Fibroblast of the conjunctiva (primary cell): Measurements from ENCODE around the gene CDK5RAP1.

ENCODE experiments used
- DNase-seq: peaks from one replicate; pipeline ENCODE4 v3.0.0-alpha.2; 2010; ENCODE audit warnings: low read depth

The CDK5RAP1 gene

GRCh38 chr20:33386673-33387072 lies 14.6 kb downstream of the CDK5RAP1 start:
- DNase-seq: no peak

DNA sequence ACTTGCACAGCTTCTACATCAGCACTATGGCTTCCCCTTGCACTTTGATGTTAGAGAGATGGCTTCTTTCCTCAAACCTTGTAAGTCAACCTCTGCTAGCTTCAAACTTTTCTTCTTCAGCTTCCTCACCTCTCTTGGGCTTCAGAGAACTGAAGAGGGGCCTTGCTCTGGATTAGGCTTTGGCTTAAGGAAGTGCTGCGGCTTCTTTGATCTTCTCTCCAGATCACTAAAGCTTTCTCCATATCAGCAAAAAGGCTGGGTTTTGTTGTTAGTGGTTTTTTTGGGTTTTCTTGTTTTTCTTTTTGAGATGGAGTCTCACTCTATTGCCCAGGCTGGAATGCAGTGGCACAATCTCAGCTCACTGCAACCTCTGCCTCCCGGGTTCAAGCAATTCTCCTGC lies 24.0 kb downstream of the CDK5RAP1 start:
- DNase-seq: no peak

GRCh38 chr20:33373735-33374605 lies 27.3 kb downstream of the CDK5RAP1 start:
- DNase-seq: no peak

- DNase-seq: no peak
These were observed 28.3 kb downstream of the CDK5RAP1 start for GRCh38 chr20:33372993-33373441.

DNA sequence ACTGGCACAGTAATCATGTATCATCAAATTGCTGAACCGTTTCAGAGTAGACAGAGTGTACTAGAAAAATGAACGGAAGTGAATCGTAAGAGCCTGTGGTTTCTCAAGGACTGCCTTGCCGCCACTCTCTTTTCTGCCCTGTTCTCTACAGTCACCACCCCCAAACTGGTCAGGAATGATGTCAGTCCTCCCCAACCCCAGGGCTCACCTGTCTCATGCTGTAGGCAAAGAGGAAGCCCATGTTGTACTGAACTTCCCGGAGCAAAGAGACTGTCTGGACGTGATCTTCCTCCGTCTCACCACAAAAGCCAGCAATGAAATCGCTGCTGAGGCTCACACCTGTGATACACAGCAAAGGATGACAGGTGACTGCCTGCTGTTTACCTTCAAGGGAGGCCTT lies 31.0 kb downstream of the CDK5RAP1 start:
- DNase-seq: no peak

GRCh38 chr20:33362898-33363297 lies 38.4 kb downstream of the CDK5RAP1 start:
- DNase-seq: no peak

- DNase-seq: no peak
These were observed 41.7 kb downstream of the CDK5RAP1 start for GRCh38 chr20:33359399-33360261.

DNA sequence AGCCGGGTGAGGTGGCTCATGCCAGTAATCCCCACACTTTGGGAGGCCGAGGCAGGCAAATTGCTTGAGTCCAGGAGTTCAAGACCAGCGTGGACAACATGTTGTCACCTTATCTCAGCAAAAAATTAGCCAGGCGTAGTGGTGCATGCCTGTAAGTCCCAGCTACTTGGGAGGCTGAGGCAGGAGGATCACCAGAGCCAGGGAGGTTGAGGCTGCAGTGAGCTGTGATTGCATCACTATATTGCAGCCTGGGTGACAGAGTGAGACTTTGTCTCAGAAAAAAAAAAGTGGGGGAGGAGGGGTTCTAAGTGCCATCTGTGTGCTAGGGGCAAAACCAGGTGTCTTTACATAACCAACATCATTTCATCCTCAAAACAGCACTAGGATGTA lies 48.3 kb downstream of the CDK5RAP1 start:
- no peak for DNase-seq

DNA sequence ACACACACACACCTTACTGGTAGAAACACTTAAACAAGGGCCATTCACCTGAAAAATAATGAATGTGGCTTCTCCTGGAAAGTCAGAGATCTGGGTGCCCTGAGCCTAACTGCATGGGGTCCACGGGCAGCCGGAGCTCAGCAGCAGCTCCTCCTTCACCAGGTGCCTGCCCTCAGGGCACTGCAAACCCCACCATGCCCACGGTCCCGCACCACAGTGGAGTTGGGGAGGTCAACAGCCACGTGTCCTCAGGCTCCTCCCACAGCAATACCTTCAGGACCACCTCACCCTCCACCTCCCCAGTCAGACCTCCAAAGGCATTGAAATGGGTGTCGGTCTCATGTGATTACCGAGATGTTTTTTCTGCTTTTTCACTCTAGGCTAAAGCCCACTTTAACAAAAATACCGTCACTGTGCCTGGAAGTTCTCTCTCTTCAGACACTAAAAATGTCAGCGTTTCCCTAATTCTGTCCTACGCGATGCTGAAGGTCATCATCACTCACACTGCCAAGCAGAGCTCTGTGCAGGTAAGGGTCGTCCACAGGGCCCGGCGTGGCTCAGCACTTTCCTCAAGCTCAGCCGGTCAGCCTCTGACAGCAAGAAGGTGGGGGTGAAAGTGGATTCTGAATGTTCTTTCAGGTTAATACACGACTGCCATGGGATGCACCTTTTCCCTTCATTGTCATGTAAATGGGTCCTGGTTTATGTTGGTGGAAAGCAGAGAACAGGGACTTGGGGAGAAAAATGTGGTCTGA lies 48.9 kb downstream of the CDK5RAP1 start:
- no peak for DNase-seq

DNA sequence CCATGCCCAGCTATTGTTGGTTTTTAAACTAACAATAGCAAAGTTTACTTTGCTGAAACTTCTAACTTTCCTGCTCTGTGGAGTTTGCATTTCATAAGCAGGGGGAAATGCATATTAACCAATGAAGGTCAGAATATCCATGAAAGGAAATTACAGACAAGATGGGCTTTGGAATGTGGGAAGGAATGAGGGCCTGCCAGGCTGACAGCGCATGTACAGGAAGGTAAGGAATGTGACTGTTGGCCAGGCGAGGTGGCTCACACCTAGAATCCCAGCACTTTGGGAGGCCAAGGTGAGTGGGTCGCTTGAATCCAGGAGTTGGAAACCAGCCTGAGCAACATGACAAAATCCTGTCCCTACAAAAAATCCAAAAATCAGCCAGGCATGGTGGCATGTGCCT lies 49.6 kb downstream of the CDK5RAP1 start:
- DNase-seq: no peak

DNA sequence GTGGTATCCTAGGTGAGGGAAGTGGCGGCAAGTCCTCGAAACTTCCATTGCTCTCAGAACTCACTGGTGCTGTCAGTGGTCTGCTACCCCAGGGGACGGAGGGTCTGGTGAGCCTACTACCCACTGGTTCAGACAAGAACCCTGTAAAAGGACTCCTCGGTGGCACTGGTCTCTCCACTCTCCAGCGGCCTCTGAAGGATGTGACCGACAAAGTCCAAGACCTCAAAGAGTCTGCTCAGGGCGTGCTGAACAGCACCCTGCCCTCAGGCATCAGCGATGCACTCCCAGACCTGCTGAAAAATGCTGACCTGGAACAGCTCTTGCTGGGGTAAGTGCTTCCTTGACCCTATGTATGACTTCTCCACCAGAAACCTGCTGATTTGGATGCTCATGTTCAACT lies 51.8 kb downstream of the CDK5RAP1 start:
- DNase-seq: no peak

- DNase-seq: no peak
These were observed 53.0 kb downstream of the CDK5RAP1 start for GRCh38 chr20:33348136-33348937.

DNA sequence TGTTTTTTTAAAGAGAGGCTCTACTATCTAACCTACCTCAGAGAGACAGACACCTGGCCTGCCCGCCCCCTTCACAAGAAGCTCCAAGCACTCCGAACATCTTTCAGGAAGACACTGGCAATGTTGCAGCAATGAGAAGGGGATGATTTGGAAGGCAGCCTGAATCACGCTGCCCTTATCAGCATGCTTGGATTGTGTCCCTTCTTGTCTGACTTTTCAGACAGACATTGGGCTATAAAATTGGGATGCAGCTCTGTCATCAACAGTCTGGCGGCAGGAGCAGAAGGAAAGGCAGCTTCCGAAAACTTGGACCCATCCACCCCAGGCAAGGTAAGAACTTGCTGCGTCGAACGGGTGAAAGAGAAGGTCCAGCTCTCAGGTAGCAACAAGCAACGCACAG lies 56.0 kb downstream of the CDK5RAP1 start:
- DNase-seq: no peak

GRCh38 chr20:33343521-33343920 lies 57.8 kb downstream of the CDK5RAP1 start:
- no peak for DNase-seq

DNA sequence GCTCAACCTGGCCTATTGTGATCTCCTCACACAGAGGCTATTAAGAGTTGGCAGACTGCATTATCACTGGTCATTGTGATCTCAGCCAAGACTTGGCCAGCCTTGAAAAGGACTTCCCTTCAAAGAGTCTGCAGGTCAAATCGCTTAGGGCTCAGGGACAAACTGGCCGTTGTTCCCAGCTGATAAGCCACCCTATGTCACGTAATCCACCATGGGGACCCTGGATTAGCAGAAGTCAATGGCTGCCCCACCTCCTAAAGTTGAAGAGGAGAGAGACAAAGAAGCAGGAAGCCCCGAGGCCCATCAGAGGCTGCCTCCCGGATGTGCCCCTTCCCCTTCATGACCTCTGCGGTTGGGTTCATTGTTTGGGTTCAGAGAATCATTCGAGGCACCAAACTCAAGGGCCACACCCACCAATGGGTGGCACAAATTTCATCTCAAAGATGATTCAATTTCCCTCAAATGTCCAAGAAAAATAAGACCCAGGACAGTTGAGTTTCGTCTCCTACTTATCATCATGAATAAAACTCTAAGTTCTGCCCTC lies 61.7 kb downstream of the CDK5RAP1 start:
- no peak for DNase-seq

GRCh38 chr20:33338467-33339258 lies 62.7 kb downstream of the CDK5RAP1 start:
- DNase-seq: no peak

- no peak for DNase-seq
These were observed 63.7 kb downstream of the CDK5RAP1 start for GRCh38 chr20:33337531-33338165.

DNA sequence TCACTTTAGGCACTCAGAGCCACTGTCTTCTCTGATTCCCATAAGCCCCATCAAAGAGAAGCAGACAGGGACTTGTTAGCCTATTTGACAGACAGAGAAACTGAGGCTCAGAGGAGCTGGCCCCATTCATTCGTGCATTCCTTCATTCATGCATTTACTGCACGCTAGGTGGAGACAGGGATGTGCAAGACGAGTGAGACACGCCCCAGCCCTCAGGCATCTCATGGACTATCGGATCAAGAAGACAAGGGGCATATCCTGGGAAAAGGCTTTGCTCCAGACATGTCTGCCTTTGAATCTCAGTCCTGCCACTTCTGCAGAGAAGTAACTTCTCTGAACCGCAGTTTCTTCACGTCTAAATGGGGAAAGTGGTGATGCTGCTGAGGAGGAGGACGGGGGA lies 64.2 kb downstream of the CDK5RAP1 start:
- no peak for DNase-seq

- no peak for DNase-seq
These were observed 64.9 kb downstream of the CDK5RAP1 start for GRCh38 chr20:33336375-33336774.

DNA sequence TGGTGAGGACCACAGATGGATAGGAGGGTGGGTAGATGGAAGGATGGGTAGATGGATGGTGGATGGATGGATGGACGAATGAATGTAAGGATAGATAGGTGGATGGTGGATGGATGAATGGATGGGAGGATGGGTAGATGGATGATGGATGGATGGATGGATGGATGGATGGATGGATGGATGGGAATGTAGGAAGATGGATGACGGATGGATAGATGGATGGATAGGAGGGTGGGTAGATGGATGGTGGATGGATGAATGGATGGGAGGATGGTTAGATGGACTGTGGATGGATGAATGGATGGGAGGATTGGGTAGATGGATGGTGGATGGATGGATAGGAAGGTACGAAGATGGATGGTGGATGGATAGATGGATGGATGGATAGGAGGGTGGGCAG lies 67.2 kb downstream of the CDK5RAP1 start:
- no peak for DNase-seq
